ENCODE measurements around the gene TMEM236.
"Not testable (repeated sequence)": the region's sequence is repeated elsewhere in the genome, so short reads cannot be mapped to it uniquely, and the experiment has no call there.

The TMEM236 gene

GRCh38 chr10:17712717-17713471 is 39.1 kb upstream of the TMEM236 start:
- no peak overlapping the region for H3K4me3 ChIP-seq (replicated peaks; ENCODE audit: low read depth, low read length)
- no peak for TF ChIP-seq CTCF (IDR thresholded peaks at IDR 0.05; ENCODE audit: low read length, missing control alignments)
- DNase-seq (ENCODE audit: low read depth): no peak

- H3K4me3 ChIP-seq (replicated peaks; ENCODE audit: low read depth, low read length): no peak overlapping the region
- no peak for DNase-seq (ENCODE audit: low read depth)
- no peak for TF ChIP-seq CTCF (IDR thresholded peaks at IDR 0.05; ENCODE audit: low read length, missing control alignments)
These were observed 38.2 kb upstream of the TMEM236 start for GRCh38 chr10:17713758-17714157.

- no peak overlapping the region for H3K4me3 ChIP-seq (replicated peaks; ENCODE audit: low read depth, low read length)
- DNase-seq (ENCODE audit: low read depth): no peak
- TF ChIP-seq CTCF (IDR thresholded peaks at IDR 0.05; ENCODE audit: low read length, missing control alignments): no peak
These were observed 35.8 kb upstream of the TMEM236 start for GRCh38 chr10:17716161-17716560.

- not testable (repeated sequence) for DNase-seq (ENCODE audit: low read depth); H3K4me3 ChIP-seq (replicated peaks; ENCODE audit: low read depth, low read length)
These were observed 29.5 kb upstream of the TMEM236 start for GRCh38 chr10:17722317-17723014.

- no peak for DNase-seq (ENCODE audit: low read depth)
- no peak for TF ChIP-seq CTCF (IDR thresholded peaks at IDR 0.05; ENCODE audit: low read length, missing control alignments)
- H3K4me3 ChIP-seq (replicated peaks; ENCODE audit: low read depth, low read length): no peak overlapping the region
These were observed 26.3 kb upstream of the TMEM236 start for GRCh38 chr10:17725703-17726102.

GRCh38 chr10:17729630-17730029 is 22.4 kb upstream of the TMEM236 start:
- DNase-seq (ENCODE audit: low read depth): no peak
- H3K4me3 ChIP-seq (replicated peaks; ENCODE audit: low read depth, low read length): no peak overlapping the region
- TF ChIP-seq CTCF (IDR thresholded peaks at IDR 0.05; ENCODE audit: low read length, missing control alignments): no peak

GRCh38 chr10:17730667-17731066 is 21.3 kb upstream of the TMEM236 start:
- no peak for TF ChIP-seq CTCF (IDR thresholded peaks at IDR 0.05; ENCODE audit: low read length, missing control alignments)
- peak; percentile 37 for DNase-seq (ENCODE audit: low read depth)
- no peak overlapping the region for H3K4me3 ChIP-seq (replicated peaks; ENCODE audit: low read depth, low read length)

Data from fibroblast of pulmonary artery (primary cell).